Caco-2 (cell line): ENCODE results near the gene ACTR10. TPM values are rescaled to one million over a fixed set of nuclear protein-coding genes. Genes with fewer than 3 reads are reported as not detected.

Source experiments
- BruUV-seq: library from RNA; stranded (reverse); fragments of 400-500 nt; replicated peaks from 2 replicates; lab custom pipeline; 2021; lab: Mats Ljungman, UMichigan
- CTCF ChIA-PET: fragments of 300-600 bp; sonication (Branson Sonifier 250); formaldehyde crosslinking; loops from one replicate; lab custom pipeline; 2022; ENCODE audit warnings: antibody characterized with exemption; lab: Charles Lee
- POLR2A ChIA-PET: fragments of 300-600 bp; sonication (Branson Sonifier 250); formaldehyde crosslinking; loops from one replicate; lab custom pipeline; 2022; ENCODE audit warnings: antibody characterized with exemption; lab: Charles Lee
- DNase-seq, 2 experiments: peaks; one replicate each; pipeline versions ENCODE4 v3.0.0 to v3.0.0-alpha.2; 2020 to 2022
- H3K27me3 ChIP-seq: replicated peaks from 2 replicates; pipeline ENCODE4 v1.6.0; 2011; ENCODE audit warnings: low read length; ENCODE audit not compliant: control insufficient read depth, insufficient read depth
- H3K36me3 ChIP-seq: 2 replicates; pipeline ENCODE4 v1.5.1; 2011; ENCODE audit warnings: low read length; ENCODE audit not compliant: control insufficient read depth, insufficient read depth
- H3K4me1 ChIP-seq: fragments of 250-450 bp; sonication (Bioruptor Pico); 2 replicates; pipeline ENCODE4 v1.5.1; 2020; ENCODE audit warnings: mild to moderate bottlenecking
- H3K4me3 ChIP-seq: 2 replicates; pipeline ENCODE4 v1.5.1; 2011; ENCODE audit warnings: low read depth, mild to moderate bottlenecking, control low read depth, low read length
- H3K9me3 ChIP-seq: fragments of 250-450 bp; sonication (Bioruptor Pico); 2 replicates; pipeline ENCODE4 v1.5.1; 2020; ENCODE audit warnings: mild to moderate bottlenecking, moderate library complexity
- H3K27ac Mint-ChIP-seq: one replicate; pipeline ENCODE4 v1.8.0; 2022; ENCODE audit warnings: mixed read lengths; ENCODE audit not compliant: unreplicated experiment
- H3K27me3 Mint-ChIP-seq: one replicate; pipeline ENCODE4 v1.8.0; 2022; ENCODE audit warnings: mixed read lengths; ENCODE audit not compliant: insufficient read depth, unreplicated experiment
- H3K36me3 Mint-ChIP-seq: one replicate; pipeline ENCODE4 v1.8.0; 2022; ENCODE audit warnings: mild to moderate bottlenecking, mixed read lengths; ENCODE audit not compliant: insufficient read depth, unreplicated experiment
- H3K4me1 Mint-ChIP-seq: one replicate; pipeline ENCODE4 v1.8.0; 2022; ENCODE audit warnings: low read depth, mixed read lengths; ENCODE audit not compliant: unreplicated experiment
- H3K4me3 Mint-ChIP-seq: one replicate; pipeline ENCODE4 v1.8.0; 2022; ENCODE audit warnings: mild to moderate bottlenecking, moderate library complexity, mixed read lengths; ENCODE audit not compliant: unreplicated experiment
- H3K9me3 Mint-ChIP-seq: one replicate; pipeline ENCODE4 v1.8.0; 2022; ENCODE audit warnings: mixed read lengths; ENCODE audit not compliant: unreplicated experiment
- CTCF ChIP-seq, 2 experiments: fragments of 200-600 bp in 1 of 2; IDR thresholded peaks; 1 replicate in 1 of 2; 2 replicates in 1 of 2; pipeline versions ENCODE4 v1.5.1 to v1.8.0; 2011 to 2022; ENCODE audit warnings: antibody characterized with exemption in 1 of 2, control low read depth in 1 of 2, inconsistent platforms in 1 of 2, low read depth in 1 of 2, low read length in 1 of 2, mild to moderate bottlenecking in 1 of 2, moderate library complexity in 1 of 2; ENCODE audit not compliant: insufficient read depth in 1 of 2, severe bottlenecking in 1 of 2, unreplicated experiment in 1 of 2
- intact Hi-C: fragments of 100-400 bp; cut with micrococcal nuclease; formaldehyde crosslinking; loops from one replicate; pipeline ENCODE4 v1.10.0; 2022; ENCODE audit not compliant: unreplicated experiment
- total RNA-seq: library from RNA; stranded (reverse); gene quantifications from 2 replicates; pipeline ENCODE4 v1.2.3, GENCODE V29; 2022

The ACTR10 gene
- total RNA-seq, 1 experiment from 2014 or later, result 49.0 TPM

- intact Hi-C loops, result loop anchor here (1.0 to 5.0 kb wide), 2 partner anchors 20 to 39 kb away; no protein-coding TSS in a partner anchor
- DNase-seq, result no peak
- Histone ChIP-seq H3K27me3 (peaks cover 3% of the 10 kb centered on the region), H3K9me3 (no peaks in the 10 kb centered on the region), H3K36me3 (no peaks in the 10 kb centered on the region), H3K4me3 (peak overlapping the region; percentile 37), H3K4me1 (peaks cover 6% of the 10 kb centered on the region; the same call in 1 of the 2 replicates)
- H3K9me3 Mint-ChIP-seq, result no peaks in the 10 kb centered on the region
- H3K4me1 Mint-ChIP-seq, result no peaks in the 10 kb centered on the region
- peak overlapping the region; percentile 71 for H3K4me3 Mint-ChIP-seq
- POLR2A ChIA-PET, result no interaction called here
- H3K27ac Mint-ChIP-seq, result no peak overlapping the region
- CTCF ChIA-PET, result no interaction called here
- H3K27me3 Mint-ChIP-seq, result peaks cover 28% of the 10 kb centered on the region
- H3K36me3 Mint-ChIP-seq, result no peaks in the 10 kb centered on the region
- BruUV-seq, result no TSS peak
- TF ChIP-seq CTCF (IDR thresholded peaks at IDR 0.05; ENCODE audit: insufficient read depth in 1 of 2, low read depth in 1 of 2, low read length in 1 of 2, severe bottlenecking in 1 of 2, unreplicated experiment in 1 of 2), result no peak
Measured at GRCh38 chr14:58151133-58152013, 48.6 kb upstream of the ACTR10 start.

GRCh38 chr14:58152014-58152857 lies 47.7 kb upstream of the ACTR10 start, which contains the start of gene ARMH4:
Gene ARMH4 (minus strand): TSS chr14:58152213. CDS start chr14:58139358, 12,855 bp downstream.
- Histone ChIP-seq H3K4me3 (peak within 1 kb of the TSS; percentile 46), H3K4me1 (peaks cover 6% of the 10 kb centered on the region; the same call in 1 of the 2 replicates), H3K27me3 (peaks cover 3% of the 10 kb centered on the region), H3K9me3 (no peaks in the 10 kb centered on the region), H3K36me3 (no peaks in the 10 kb centered on the region)
- CTCF ChIA-PET, result no interaction called here
- no peak for TF ChIP-seq CTCF (IDR thresholded peaks at IDR 0.05; ENCODE audit: insufficient read depth in 1 of 2, low read depth in 1 of 2, low read length in 1 of 2, severe bottlenecking in 1 of 2, unreplicated experiment in 1 of 2)
- POLR2A ChIA-PET, result no interaction called here
- H3K36me3 Mint-ChIP-seq, result no peaks in the 10 kb centered on the region
- H3K4me3 Mint-ChIP-seq, result peak within 1 kb of the TSS; percentile 71
- H3K9me3 Mint-ChIP-seq, result no peaks in the 10 kb centered on the region
- H3K4me1 Mint-ChIP-seq, result no peaks in the 10 kb centered on the region
- BruUV-seq, result no TSS peak
- peaks cover 27% of the 10 kb centered on the region for H3K27me3 Mint-ChIP-seq
- H3K27ac Mint-ChIP-seq, result no peak within 1 kb of the TSS
- intact Hi-C loops, result loop anchor here (5.0 kb wide), 1 partner anchor 40 kb away; no protein-coding TSS in a partner anchor
- DNase-seq, result peak; percentile 71 to 78

- no TSS peak for BruUV-seq
- Histone ChIP-seq H3K27me3 (no peaks in the 10 kb centered on the region), H3K9me3 (no peaks in the 10 kb centered on the region), H3K4me1 (no peaks in the 10 kb centered on the region), H3K4me3 (no peak overlapping the region), H3K36me3 (no peaks in the 10 kb centered on the region)
- CTCF ChIA-PET, result interaction anchor here (0.7 kb wide), 1 partner anchor 27 kb away, joined by 3 read pairs; no protein-coding TSS in a partner anchor
- Mint-ChIP-seq H3K9me3 (no peaks in the 10 kb centered on the region), H3K36me3 (no peaks in the 10 kb centered on the region), H3K27me3 (peaks cover 9% of the 10 kb centered on the region), H3K27ac (no peak overlapping the region), H3K4me1 (no peaks in the 10 kb centered on the region), H3K4me3 (no peak overlapping the region)
- no peak for DNase-seq
- POLR2A ChIA-PET, result no interaction called here
- intact Hi-C loops, result no loop called here
- no peak for TF ChIP-seq CTCF (IDR thresholded peaks at IDR 0.05; ENCODE audit: insufficient read depth in 1 of 2, low read depth in 1 of 2, low read length in 1 of 2, severe bottlenecking in 1 of 2, unreplicated experiment in 1 of 2)
Measured at GRCh38 chr14:58160561-58160960, 39.4 kb upstream of the ACTR10 start.
